WI38 (cell line): ENCODE measurements around the gene DLGAP3.

Source experiments
- H3K4me3 ChIP-seq: 2 replicates; pipeline ENCODE4 v1.5.1; 2011; ENCODE audit warnings: low read depth, mild to moderate bottlenecking, control low read depth, low read length
- TF ChIP-seq, protein P1 (sequence below): IDR thresholded peaks from 2 replicates; pipeline ENCODE4 v1.5.1; 2012; ENCODE audit warnings: low read depth, mild to moderate bottlenecking, control low read depth, low read length

Gene DLGAP3

DNA sequence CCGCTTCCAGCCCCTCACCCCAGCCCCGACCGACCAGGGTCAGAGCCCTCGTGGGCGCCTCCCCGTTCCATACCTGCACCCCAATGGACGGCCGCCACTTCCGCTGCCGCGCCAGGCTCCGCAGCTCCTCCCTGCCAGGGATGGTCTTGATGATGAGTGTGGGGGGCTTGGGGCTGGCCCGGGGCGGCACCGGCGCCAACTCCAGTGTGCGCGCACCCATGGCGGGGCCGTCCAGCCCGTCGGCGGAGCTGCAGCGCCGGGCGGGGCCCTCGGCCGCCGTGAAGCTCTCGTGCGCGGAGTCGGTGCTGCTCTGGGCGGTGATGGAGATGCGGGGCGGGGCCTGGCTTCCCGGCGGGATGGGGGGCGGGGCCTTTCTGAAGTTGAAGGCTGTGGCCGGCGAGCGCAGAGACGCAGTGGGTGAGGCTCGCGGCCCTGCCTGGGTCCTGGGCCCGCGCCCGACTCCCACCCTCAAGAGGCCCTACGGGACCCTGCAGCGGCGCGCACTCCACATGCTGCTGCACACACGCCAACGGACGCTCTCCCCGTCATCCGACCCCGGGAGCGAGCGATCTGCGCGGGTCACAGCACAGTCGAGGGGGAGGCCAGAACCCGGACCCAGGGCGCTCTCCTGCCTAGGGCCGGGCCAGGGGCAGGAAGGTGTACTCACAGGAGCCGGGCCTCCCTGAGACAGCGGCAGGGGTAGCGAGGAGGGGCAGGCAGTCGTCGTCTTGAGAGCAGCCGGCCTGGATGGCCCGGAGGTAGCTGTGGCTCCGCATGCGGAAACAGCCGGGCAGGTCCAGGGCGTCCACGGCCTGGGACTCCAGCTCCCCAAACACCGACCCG lies 43.8 kb downstream of the DLGAP3 start:
- TF ChIP-seq, protein P1, sequence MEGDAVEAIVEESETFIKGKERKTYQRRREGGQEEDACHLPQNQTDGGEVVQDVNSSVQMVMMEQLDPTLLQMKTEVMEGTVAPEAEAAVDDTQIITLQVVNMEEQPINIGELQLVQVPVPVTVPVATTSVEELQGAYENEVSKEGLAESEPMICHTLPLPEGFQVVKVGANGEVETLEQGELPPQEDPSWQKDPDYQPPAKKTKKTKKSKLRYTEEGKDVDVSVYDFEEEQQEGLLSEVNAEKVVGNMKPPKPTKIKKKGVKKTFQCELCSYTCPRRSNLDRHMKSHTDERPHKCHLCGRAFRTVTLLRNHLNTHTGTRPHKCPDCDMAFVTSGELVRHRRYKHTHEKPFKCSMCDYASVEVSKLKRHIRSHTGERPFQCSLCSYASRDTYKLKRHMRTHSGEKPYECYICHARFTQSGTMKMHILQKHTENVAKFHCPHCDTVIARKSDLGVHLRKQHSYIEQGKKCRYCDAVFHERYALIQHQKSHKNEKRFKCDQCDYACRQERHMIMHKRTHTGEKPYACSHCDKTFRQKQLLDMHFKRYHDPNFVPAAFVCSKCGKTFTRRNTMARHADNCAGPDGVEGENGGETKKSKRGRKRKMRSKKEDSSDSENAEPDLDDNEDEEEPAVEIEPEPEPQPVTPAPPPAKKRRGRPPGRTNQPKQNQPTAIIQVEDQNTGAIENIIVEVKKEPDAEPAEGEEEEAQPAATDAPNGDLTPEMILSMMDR, result no peak
- peak overlapping the region; percentile 43 for H3K4me3 ChIP-seq

DNA sequence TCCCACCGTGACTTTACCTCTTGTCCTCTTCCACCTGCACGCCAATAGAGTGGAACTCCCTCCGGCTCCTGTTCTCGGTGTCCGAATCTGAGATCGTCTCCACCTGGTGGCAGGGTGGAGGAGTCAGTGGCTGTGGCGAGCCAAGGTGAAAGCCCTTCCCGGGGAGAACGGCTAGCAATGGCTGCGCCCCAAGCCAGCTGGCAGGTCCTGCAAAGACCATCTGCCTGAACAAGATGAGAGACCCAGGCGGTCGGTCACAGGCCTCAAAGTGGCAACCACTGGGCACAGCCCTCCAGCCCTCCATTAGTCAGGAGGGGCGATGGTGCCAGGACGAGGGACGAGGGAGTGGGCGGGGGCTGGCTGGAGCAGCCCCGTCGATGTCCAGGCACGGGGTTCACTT lies 44.5 kb downstream of the DLGAP3 start:
- H3K4me3 ChIP-seq, result no peak overlapping the region
- TF ChIP-seq, protein P1, result no peak

DNA sequence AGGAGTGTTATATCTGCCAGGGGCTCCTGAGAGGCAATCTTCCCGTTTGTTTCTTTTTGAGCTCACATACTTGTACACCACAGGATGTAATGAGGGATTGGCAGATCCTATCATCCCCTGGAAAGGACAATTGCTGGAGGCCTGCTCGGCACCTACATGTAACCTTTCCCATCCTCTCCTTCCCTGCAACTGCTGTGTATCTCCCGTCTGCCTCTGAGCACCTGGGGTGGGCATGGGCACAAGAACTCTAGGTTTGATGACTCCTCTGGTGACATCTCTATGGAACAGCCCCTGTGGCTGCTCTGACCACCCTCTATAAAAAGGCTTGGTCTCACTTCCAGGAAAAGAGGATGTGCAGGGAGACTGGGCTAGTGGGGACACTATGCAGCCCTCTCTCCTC lies 44.9 kb downstream of the DLGAP3 start:
- no peak overlapping the region for H3K4me3 ChIP-seq
- TF ChIP-seq, protein P1, result no peak

DNA sequence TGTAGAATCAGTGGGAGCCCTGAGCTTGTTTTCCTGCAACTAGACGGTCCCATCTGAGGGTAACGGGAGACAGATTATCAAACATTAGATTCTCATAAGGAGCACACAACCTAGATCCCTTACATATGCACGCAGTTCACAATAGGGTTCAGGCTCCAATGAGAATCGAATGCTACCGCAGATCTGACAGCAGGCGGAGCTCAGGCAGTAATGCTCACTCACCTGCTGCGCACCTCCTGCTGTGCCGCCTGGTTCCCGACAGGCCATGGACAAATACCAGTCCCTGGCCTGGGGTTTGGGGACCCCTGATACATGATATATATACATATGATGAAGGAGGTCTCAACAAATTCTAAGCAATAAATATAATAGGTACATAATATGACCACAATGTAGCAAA lies 50.2 kb downstream of the DLGAP3 start:
- TF ChIP-seq, protein P1, result no peak
- no peak overlapping the region for H3K4me3 ChIP-seq

DNA sequence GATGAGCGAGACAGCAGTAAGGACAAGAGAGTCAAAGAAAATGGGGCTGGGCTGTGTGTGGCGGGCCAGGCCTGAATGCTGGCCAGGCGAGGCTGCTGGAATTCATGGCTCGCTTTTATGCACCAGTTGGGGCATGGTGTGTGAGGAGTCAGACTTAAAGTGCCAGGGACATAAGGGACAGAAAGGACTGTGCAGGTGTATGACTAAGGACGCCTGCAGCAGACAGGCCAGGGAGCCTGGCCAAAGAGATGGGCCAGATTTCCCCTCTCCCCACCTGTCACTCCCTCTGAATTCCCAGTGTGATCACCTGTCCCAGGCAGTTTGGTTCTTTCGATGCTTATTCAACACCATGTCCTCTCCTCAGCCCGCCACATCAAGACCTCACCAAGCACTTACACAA lies 53.0 kb downstream of the DLGAP3 start:
- TF ChIP-seq, protein P1, result no peak
- no peak overlapping the region for H3K4me3 ChIP-seq

DNA sequence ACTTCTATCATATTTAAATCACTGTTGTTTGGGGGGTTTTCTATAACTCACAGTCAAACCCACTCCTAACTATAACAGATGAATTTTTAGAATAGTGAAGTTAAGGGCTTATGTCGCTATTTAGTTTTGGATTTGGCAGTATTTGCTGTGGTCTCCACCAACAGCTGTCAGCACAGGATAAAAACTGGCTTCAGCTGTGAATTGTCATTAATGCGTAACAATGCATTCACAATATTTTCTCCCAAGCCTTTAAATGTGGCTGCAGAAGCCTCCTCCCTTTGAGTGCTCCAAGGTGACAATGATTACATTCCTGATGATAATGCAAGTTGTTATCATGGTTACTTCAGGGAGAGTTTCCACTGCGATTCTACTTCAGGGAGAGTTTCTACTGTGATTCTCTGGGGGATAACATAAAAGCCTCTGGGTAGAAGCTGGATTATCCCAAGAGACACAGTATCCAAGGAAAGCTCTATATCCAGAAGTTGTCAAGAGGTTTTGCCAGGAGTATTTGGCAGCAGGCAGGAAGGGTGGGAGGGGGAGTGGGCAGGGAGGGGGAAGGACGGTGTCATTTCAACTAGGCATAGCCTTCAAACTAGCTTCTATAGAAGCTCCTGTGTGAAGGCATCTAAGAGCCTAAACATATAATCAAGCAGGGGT lies 55.0 kb downstream of the DLGAP3 start:
- H3K4me3 ChIP-seq, result no peak overlapping the region
- TF ChIP-seq, protein P1, result no peak

DNA sequence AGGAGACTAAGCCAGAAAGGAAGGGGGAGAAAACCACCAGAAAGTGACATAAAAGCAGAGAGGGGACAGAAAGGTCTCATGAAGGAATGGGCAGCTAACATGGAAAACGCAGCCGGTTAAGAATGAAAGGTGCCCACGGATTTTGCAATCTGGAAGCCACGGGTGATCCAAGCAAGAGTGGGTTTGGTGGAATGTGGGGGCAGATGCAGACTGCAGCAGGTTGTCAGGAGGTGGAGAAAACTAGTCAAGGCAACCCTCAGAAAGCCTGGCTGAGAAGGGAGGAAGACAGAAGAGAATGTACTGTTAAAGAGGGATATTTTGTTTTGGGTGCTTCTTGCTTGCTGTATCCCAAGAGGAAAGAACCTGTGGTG lies 57.3 kb downstream of the DLGAP3 start:
- TF ChIP-seq, protein P1, result no peak
- no peak overlapping the region for H3K4me3 ChIP-seq
